GM23338 (cell line): ENCODE measurements around the gene IPO13. TPM values are rescaled to one million over a fixed set of nuclear protein-coding genes. Genes with fewer than 3 reads are reported as not detected.
A peak's percentile ranks its signal among the peaks of the same experiment; 100 is the strongest.

Experiments used
- ATAC-seq: fragments of 200-7000 bp; cut with Tn5 transposase; 3 replicates; pipeline ENCODE4 v1.9.1; 2020
- DNase-seq: peaks from one replicate; pipeline ENCODE4 v3.0.0-alpha.2; 2015; ENCODE audit warnings: low spot score
- H2AFZ ChIP-seq: fragments of 200-600 bp; sonication (generic); 2 replicates; pipeline ENCODE4 v1.8.0; 2016; ENCODE audit warnings: antibody characterized with exemption, mild to moderate bottlenecking, moderate library complexity
- H3F3A ChIP-seq: fragments of 200-600 bp; sonication (generic); replicated peaks from 2 replicates; pipeline ENCODE4 v1.8.0; 2017; ENCODE audit warnings: antibody characterized with exemption, mixed run types, low read depth
- H3K27ac ChIP-seq: fragments of 200-600 bp; sonication (generic); 2 replicates; pipeline ENCODE4 v1.6.1; 2016; ENCODE audit warnings: low read depth
- H3K27me3 ChIP-seq: fragments of 200-600 bp; sonication (generic); 2 replicates; pipeline ENCODE4 v1.8.0; 2016; ENCODE audit warnings: mild to moderate bottlenecking, mixed run types, moderate library complexity; ENCODE audit not compliant: insufficient read depth
- H3K36me3 ChIP-seq: fragments of 200-600 bp; sonication (generic); 2 replicates; pipeline ENCODE4 v1.8.0; 2016; ENCODE audit warnings: mild to moderate bottlenecking; ENCODE audit not compliant: insufficient read depth
- H3K4me1 ChIP-seq: fragments of 200-600 bp; sonication (generic); 2 replicates; pipeline ENCODE4 v1.8.0; 2016; ENCODE audit warnings: mild to moderate bottlenecking, moderate library complexity; ENCODE audit not compliant: insufficient read depth
- H3K4me2 ChIP-seq: fragments of 200-600 bp; sonication (generic); 2 replicates; pipeline ENCODE4 v1.7.1; 2017; ENCODE audit warnings: mixed run types
- H3K4me3 ChIP-seq: fragments of 200-600 bp; sonication (generic); 2 replicates; pipeline ENCODE4 v1.6.1; 2016; ENCODE audit warnings: mixed run types
- H3K79me2 ChIP-seq: fragments of 200-600 bp; sonication (generic); replicated peaks from 2 replicates; pipeline ENCODE4 v1.8.0; 2017; ENCODE audit warnings: mild to moderate bottlenecking; ENCODE audit not compliant: insufficient read depth
- H3K9me2 ChIP-seq: fragments of 200-600 bp; sonication (generic); 2 replicates; pipeline ENCODE4 v1.8.0; 2017; ENCODE audit not compliant: insufficient read depth
- H4K20me1 ChIP-seq: fragments of 200-600 bp; sonication (generic); replicated peaks from 2 replicates; pipeline ENCODE4 v1.8.0; 2017; ENCODE audit warnings: mild to moderate bottlenecking; ENCODE audit not compliant: insufficient read depth
- H3K27ac Mint-ChIP-seq: 2 replicates; pipeline ENCODE4 v1.8.0; 2020; ENCODE audit warnings: inconsistent platforms, mild to moderate bottlenecking, moderate library complexity, mixed read lengths
- H3K27me3 Mint-ChIP-seq: 3 replicates; pipeline ENCODE4 v1.8.0; 2022; ENCODE audit warnings: low read depth, mild to moderate bottlenecking, moderate library complexity, mixed read lengths, inconsistent platforms; ENCODE audit not compliant: insufficient read depth, poor library complexity
- H3K36me3 Mint-ChIP-seq: 3 replicates; pipeline ENCODE4 v1.8.0; 2021; ENCODE audit warnings: low read depth, mild to moderate bottlenecking, inconsistent platforms, moderate library complexity, mixed read lengths
- H3K4me1 Mint-ChIP-seq: 3 replicates; pipeline ENCODE4 v1.8.0; 2020; ENCODE audit warnings: mild to moderate bottlenecking, inconsistent platforms, mixed read lengths
- H3K4me3 Mint-ChIP-seq: 3 replicates; pipeline ENCODE4 v1.8.0; 2021; ENCODE audit warnings: moderate library complexity, mild to moderate bottlenecking, inconsistent platforms, mixed read lengths
- H3K9me3 Mint-ChIP-seq: 3 replicates; pipeline ENCODE4 v1.8.0; 2020; ENCODE audit warnings: moderate library complexity, mild to moderate bottlenecking, inconsistent platforms, mixed read lengths
- EZH2 ChIP-seq: fragments of 200-600 bp; sonication (generic); IDR thresholded peaks from one replicate; pipeline ENCODE4 v1.8.0; 2017; ENCODE audit warnings: antibody characterized with exemption, mild to moderate bottlenecking, low read depth; ENCODE audit not compliant: unreplicated experiment
- EZH2phosphoT487 ChIP-seq: fragments of 200-600 bp; sonication (generic); IDR thresholded peaks from one replicate; pipeline ENCODE4 v1.8.1; 2018; ENCODE audit warnings: antibody characterized with exemption; ENCODE audit not compliant: unreplicated experiment
- JUNB ChIP-seq: IDR thresholded peaks from one replicate; pipeline ENCODE4 v1.6.1; 2016; ENCODE audit warnings: antibody characterized with exemption; ENCODE audit not compliant: unreplicated experiment
- POLR2AphosphoS5 ChIP-seq: IDR thresholded peaks from 2 replicates; pipeline ENCODE4 v1.6.1; 2016; ENCODE audit warnings: antibody characterized with exemption, low read depth
- STAT1 ChIP-seq: IDR thresholded peaks from one replicate; pipeline ENCODE4 v1.6.1; 2016; ENCODE audit warnings: antibody characterized with exemption; ENCODE audit not compliant: unreplicated experiment
- ZNF114 ChIP-seq: fragments of 250-450 bp; sonication (Bioruptor Pico); IDR thresholded peaks from 2 replicates; pipeline ENCODE4 v1.5.0; 2020; ENCODE audit warnings: mild to moderate bottlenecking, moderate library complexity
- polyA plus RNA-seq: library from polyadenylated mRNA; unstranded; fragments of >200 nt; fragmentation: Nextera tagmentation; extraction: Ambion mirVana; gene quantifications from 2 replicates; pipeline ENCODE4 v1.2.1, GENCODE V29; 2016
- total RNA-seq: library from RNA; depleted of rRNA; stranded (reverse); fragments of >200 nt; shearing (Covaris generic); gene quantifications from 2 replicates; pipeline ENCODE4 v1.2.3, GENCODE V29; 2014
- TF ChIP-seq, protein P1 (sequence below): IDR thresholded peaks from one replicate; pipeline ENCODE4 v1.6.1; 2018; ENCODE audit warnings: antibody characterized with exemption; ENCODE audit not compliant: unreplicated experiment
- TF ChIP-seq, protein P2 (sequence below), 2 experiments: fragments of 200-600 bp in 1 of 2; sonication (generic) in 1 of 2; conservative IDR thresholded peaks; 2 replicates each; pipeline versions ENCODE4 v1.5.1 to v1.6.1; 2016 to 2017; ENCODE audit warnings: antibody characterized with exemption in 2 of 2, low read depth in 2 of 2, mild to moderate bottlenecking in 2 of 2, moderate library complexity in 1 of 2
- TF ChIP-seq, protein P3 (sequence below): fragments of 250-450 bp; sonication (Bioruptor Pico); IDR thresholded peaks from 2 replicates; pipeline ENCODE4 v1.5.0; 2020; ENCODE audit warnings: mild to moderate bottlenecking, moderate library complexity

Gene IPO13
- total and polyA plus RNA-seq, 2 experiments from 2014 or later: 10.4 to 22.8 TPM

DNA sequence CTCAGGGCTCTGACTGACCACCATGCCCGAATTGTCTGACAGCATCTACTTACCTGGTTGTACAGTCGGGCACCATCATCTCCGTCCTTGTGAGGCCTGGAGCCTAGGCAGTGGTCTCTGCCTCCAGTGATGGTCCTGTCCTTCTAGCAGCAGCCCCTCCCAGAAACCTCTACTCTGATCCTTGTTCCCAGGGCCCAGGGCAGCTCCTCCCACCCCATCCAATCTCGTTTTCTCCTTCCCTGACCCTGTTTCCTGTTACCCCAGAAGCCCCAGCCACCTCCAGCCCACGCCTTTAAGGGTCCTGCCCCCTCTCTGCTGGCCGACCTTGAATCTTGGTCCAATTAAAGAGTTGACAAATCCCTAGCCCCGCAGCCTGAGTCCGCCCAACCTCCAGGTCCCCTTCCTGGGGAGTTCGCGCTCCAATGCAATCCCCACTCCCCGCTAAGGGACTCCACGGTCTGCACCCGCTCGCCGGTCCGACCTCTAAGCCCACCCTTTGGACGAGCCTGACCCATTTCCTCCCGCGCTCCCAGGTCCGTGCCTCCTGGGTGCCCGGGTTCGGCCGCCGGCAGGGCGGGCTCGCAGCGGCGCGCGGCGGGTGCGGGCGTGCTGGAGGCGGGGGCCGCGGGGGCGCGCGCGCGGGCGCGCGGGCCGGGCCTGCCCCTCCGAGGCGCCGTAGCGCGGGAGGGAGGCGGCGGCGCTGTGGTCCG is 32.0 kb downstream of the IPO13 start, which contains the start of gene B4GALT2:
TSS of gene B4GALT2 (plus strand) at position 660 of the 710 bp plus-strand sequence. CDS start 1,951 bp downstream, outside the sequence.
- no peaks in the 10 kb centered on the region for H3K27me3 ChIP-seq
- H3K4me2 ChIP-seq: peak within 1 kb of the TSS; percentile 98
- H3K27me3 Mint-ChIP-seq: peaks cover 40% of the 10 kb centered on the region
- ATAC-seq: peak; percentile 8
- H3K9me2 ChIP-seq: no peaks in the 10 kb centered on the region
- H3K36me3 ChIP-seq: 0 out of 2 replicates have a peak, but pooled peaks cover 7% of the 10 kb centered on the region
- DNase-seq: peak; percentile 71
- H4K20me1 ChIP-seq: peaks cover 19% of the 10 kb centered on the region
- H3K4me3 Mint-ChIP-seq: peak within 1 kb of the TSS; percentile 90
- peak within 1 kb of the TSS; percentile 78 for H3K27ac Mint-ChIP-seq
- H2AFZ ChIP-seq: peak within 1 kb of the TSS; percentile 84
- H3K4me1 Mint-ChIP-seq: peaks cover 45% of the 10 kb centered on the region
- H3F3A ChIP-seq: peaks cover 29% of the 10 kb centered on the region; the same call in 1 of the 2 replicates
- H3K4me1 ChIP-seq: peaks cover 22% of the 10 kb centered on the region
- peaks cover 52% of the 10 kb centered on the region for H3K36me3 Mint-ChIP-seq
- H3K9me3 Mint-ChIP-seq: no peaks in the 10 kb centered on the region
- H3K27ac ChIP-seq: no peak within 1 kb of the TSS
- TF ChIP-seq EZH2phosphoT487 (no peak), JUNB (no peak), EZH2 (no peak), ZNF114 (CRISPR knock-in tag) (no peak), POLR2AphosphoS5 (peak; percentile 50; the same call in 1 of the 2 replicates)
- peaks cover 16% of the 10 kb centered on the region for H3K79me2 ChIP-seq
- peak within 1 kb of the TSS; percentile 88 for H3K4me3 ChIP-seq

DNA sequence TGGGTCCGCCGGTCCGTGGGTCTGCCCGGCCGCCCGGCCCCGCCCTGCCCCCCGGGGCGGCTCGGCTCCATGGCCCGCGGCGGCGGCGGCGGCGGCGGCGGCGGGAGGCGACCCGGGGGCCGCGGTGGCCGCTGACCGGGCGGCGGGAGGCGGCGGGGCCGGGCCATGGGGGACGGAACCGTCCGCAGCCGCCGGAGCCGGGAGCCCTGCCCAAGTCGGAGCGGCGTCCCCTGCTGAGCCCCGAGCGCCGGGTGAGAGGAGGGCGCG is 32.4 kb downstream of the IPO13 start:
- ATAC-seq (no peak), DNase-seq (no peak)
- no peak overlapping the region for H2AFZ ChIP-seq
- peaks cover 19% of the 10 kb centered on the region for H4K20me1 ChIP-seq
- H3K9me2 ChIP-seq: no peaks in the 10 kb centered on the region
- H3K4me3 Mint-ChIP-seq: no peak overlapping the region; the same call in 2 of the 3 replicates
- H3K4me2 ChIP-seq: peak overlapping the region; percentile 84
- peaks cover 40% of the 10 kb centered on the region for H3K27me3 Mint-ChIP-seq
- no peak overlapping the region for H3K27ac Mint-ChIP-seq
- H3K36me3 ChIP-seq: 0 out of 2 replicates have a peak, but pooled peaks cover 7% of the 10 kb centered on the region
- H3K4me1 Mint-ChIP-seq: peaks cover 41% of the 10 kb centered on the region
- peaks cover 16% of the 10 kb centered on the region for H3K79me2 ChIP-seq
- H3K9me3 Mint-ChIP-seq: no peaks in the 10 kb centered on the region
- H3K36me3 Mint-ChIP-seq: peaks cover 49% of the 10 kb centered on the region
- H3K4me3 ChIP-seq: peak overlapping the region; percentile 69
- no peak overlapping the region for H3K27ac ChIP-seq
- H3K27me3 ChIP-seq: no peaks in the 10 kb centered on the region
- H3K4me1 ChIP-seq: peaks cover 18% of the 10 kb centered on the region
- peaks cover 29% of the 10 kb centered on the region; the same call in 1 of the 2 replicates for H3F3A ChIP-seq
- TF ChIP-seq, protein P1, sequence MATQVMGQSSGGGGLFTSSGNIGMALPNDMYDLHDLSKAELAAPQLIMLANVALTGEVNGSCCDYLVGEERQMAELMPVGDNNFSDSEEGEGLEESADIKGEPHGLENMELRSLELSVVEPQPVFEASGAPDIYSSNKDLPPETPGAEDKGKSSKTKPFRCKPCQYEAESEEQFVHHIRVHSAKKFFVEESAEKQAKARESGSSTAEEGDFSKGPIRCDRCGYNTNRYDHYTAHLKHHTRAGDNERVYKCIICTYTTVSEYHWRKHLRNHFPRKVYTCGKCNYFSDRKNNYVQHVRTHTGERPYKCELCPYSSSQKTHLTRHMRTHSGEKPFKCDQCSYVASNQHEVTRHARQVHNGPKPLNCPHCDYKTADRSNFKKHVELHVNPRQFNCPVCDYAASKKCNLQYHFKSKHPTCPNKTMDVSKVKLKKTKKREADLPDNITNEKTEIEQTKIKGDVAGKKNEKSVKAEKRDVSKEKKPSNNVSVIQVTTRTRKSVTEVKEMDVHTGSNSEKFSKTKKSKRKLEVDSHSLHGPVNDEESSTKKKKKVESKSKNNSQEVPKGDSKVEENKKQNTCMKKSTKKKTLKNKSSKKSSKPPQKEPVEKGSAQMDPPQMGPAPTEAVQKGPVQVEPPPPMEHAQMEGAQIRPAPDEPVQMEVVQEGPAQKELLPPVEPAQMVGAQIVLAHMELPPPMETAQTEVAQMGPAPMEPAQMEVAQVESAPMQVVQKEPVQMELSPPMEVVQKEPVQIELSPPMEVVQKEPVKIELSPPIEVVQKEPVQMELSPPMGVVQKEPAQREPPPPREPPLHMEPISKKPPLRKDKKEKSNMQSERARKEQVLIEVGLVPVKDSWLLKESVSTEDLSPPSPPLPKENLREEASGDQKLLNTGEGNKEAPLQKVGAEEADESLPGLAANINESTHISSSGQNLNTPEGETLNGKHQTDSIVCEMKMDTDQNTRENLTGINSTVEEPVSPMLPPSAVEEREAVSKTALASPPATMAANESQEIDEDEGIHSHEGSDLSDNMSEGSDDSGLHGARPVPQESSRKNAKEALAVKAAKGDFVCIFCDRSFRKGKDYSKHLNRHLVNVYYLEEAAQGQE: no peak
- TF ChIP-seq, protein P2, sequence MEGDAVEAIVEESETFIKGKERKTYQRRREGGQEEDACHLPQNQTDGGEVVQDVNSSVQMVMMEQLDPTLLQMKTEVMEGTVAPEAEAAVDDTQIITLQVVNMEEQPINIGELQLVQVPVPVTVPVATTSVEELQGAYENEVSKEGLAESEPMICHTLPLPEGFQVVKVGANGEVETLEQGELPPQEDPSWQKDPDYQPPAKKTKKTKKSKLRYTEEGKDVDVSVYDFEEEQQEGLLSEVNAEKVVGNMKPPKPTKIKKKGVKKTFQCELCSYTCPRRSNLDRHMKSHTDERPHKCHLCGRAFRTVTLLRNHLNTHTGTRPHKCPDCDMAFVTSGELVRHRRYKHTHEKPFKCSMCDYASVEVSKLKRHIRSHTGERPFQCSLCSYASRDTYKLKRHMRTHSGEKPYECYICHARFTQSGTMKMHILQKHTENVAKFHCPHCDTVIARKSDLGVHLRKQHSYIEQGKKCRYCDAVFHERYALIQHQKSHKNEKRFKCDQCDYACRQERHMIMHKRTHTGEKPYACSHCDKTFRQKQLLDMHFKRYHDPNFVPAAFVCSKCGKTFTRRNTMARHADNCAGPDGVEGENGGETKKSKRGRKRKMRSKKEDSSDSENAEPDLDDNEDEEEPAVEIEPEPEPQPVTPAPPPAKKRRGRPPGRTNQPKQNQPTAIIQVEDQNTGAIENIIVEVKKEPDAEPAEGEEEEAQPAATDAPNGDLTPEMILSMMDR (conservative IDR thresholded peaks at IDR 0.05; ENCODE audit: low read depth in 2 of 2): no peak
- TF ChIP-seq, protein P3, sequence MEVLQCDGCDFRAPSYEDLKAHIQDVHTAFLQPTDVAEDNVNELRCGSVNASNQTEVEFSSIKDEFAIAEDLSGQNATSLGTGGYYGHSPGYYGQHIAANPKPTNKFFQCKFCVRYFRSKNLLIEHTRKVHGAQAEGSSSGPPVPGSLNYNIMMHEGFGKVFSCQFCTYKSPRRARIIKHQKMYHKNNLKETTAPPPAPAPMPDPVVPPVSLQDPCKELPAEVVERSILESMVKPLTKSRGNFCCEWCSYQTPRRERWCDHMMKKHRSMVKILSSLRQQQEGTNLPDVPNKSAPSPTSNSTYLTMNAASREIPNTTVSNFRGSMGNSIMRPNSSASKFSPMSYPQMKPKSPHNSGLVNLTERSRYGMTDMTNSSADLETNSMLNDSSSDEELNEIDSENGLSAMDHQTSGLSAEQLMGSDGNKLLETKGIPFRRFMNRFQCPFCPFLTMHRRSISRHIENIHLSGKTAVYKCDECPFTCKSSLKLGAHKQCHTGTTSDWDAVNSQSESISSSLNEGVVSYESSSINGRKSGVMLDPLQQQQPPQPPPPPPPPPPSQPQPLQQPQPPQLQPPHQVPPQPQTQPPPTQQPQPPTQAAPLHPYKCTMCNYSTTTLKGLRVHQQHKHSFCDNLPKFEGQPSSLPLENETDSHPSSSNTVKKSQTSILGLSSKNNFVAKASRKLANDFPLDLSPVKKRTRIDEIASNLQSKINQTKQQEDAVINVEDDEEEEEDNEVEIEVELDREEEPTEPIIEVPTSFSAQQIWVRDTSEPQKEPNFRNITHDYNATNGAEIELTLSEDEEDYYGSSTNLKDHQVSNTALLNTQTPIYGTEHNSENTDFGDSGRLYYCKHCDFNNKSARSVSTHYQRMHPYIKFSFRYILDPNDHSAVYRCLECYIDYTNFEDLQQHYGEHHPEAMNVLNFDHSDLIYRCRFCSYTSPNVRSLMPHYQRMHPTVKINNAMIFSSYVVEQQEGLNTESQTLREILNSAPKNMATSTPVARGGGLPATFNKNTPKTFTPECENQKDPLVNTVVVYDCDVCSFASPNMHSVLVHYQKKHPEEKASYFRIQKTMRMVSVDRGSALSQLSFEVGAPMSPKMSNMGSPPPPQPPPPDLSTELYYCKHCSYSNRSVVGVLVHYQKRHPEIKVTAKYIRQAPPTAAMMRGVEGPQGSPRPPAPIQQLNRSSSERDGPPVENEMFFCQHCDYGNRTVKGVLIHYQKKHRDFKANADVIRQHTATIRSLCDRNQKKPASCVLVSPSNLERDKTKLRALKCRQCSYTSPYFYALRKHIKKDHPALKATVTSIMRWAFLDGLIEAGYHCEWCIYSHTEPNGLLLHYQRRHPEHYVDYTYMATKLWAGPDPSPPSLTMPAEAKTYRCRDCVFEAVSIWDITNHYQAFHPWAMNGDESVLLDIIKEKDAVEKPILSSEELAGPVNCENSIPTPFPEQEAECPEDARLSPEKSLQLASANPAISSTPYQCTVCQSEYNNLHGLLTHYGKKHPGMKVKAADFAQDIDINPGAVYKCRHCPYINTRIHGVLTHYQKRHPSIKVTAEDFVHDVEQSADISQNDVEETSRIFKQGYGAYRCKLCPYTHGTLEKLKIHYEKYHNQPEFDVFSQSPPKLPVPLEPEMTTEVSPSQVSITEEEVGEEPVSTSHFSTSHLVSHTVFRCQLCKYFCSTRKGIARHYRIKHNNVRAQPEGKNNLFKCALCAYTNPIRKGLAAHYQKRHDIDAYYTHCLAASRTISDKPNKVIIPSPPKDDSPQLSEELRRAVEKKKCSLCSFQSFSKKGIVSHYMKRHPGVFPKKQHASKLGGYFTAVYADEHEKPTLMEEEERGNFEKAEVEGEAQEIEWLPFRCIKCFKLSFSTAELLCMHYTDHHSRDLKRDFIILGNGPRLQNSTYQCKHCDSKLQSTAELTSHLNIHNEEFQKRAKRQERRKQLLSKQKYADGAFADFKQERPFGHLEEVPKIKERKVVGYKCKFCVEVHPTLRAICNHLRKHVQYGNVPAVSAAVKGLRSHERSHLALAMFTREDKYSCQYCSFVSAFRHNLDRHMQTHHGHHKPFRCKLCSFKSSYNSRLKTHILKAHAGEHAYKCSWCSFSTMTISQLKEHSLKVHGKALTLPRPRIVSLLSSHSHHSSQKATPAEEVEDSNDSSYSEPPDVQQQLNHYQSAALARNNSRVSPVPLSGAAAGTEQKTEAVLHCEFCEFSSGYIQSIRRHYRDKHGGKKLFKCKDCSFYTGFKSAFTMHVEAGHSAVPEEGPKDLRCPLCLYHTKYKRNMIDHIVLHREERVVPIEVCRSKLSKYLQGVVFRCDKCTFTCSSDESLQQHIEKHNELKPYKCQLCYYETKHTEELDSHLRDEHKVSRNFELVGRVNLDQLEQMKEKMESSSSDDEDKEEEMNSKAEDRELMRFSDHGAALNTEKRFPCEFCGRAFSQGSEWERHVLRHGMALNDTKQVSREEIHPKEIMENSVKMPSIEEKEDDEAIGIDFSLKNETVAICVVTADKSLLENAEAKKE: no peak
- TF ChIP-seq ZNF114 (CRISPR knock-in tag): no peak
- TF ChIP-seq STAT1: no peak
- TF ChIP-seq JUNB: no peak
- no peak for TF ChIP-seq POLR2AphosphoS5
